Activated T-cell treated with anti-CD3 and anti-CD28 coated beads for 48 hours (primary cell): ENCODE results near the gene TMPRSS9.
"Not testable (repeated sequence)": the region's sequence is repeated elsewhere in the genome, so short reads cannot be mapped to it uniquely, and the experiment has no call there.

Experiments used
- DNase-seq: peaks from one replicate; pipeline ENCODE4 v3.0.0-alpha.2; 2020; ENCODE audit warnings: low read depth

TMPRSS9 gene

DNA sequence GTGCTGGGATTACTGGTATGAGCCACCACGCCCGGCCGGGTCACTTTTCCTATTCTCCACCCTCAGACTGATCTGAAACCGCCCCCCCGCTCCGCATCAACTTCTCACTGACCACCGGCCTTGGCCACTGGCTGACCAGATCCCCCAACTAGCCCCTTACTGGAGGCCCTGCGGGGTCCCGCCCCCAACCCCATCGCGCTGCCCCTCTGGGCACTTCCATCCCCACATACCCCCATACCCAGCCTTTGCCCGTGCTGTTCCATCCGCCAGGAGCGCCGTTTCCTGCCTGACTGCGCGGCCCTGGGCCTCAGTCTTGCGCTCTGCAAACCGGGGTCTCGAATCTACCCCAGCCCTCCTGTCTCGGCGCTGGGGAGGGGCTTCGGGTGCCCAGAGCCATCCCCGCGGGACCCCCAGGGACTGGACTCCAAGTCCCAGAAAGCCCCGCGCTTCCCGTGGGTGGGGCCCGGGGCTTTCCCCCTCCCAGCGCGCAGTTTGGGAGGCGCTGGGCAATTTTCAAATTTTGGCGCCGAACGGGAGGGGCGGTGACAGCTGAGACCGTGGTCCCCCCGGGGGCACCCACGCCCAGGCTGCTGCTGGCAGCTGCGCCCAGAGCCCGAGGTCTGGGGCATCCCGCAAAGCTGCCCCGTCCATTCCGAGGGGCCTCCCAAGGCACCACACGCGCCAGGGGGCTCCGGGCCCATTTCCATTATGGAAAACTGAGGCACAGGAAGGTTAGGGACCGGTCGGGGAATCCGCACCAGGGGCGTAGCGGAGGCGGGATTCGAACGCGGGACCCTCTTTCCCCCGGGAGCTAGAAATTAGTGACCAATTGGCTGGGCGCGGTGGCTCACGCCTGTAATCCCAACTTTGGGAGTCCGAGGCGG is 101.9 kb downstream of the TMPRSS9 start:
- DNase-seq, result peak; percentile 72

DNA sequence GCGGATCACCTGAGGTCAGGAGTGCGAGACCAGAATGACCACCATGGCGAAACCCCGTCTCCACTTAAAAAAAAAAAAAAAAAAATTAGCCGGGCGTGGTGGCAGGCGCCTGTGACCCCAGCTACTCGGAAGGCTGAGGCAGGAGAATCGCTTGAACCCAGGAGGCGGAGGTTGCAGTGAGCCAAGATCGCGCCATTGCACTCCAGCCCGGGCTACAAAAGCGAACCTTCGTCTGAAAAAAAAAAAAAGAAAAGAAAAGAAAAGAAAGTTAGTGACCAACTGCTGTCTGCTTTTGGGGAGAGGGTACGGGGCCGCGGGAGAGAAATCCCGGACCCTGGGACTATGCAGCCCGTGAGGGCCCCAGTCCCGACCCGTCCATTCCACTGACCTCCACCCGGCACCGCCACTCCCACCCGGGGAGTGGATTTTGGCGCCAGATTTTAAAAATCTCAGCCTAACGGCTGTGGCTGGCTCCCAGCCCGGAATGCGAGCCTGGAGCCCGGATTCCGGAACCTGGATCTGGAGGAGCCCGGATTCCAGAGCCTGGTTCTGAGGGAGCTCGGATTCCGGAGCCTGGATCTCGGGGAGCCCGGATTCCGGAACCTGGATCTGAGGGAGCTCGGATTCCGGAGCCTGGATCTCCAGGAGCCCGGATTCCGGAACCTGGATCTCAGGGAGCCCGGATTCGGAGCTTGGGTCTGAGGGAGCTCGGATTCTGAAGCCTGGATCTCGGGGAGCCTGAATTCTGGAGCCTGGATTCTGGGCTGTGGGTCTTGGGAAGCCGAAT is 102.8 kb downstream of the TMPRSS9 start:
- no peak for DNase-seq

DNA sequence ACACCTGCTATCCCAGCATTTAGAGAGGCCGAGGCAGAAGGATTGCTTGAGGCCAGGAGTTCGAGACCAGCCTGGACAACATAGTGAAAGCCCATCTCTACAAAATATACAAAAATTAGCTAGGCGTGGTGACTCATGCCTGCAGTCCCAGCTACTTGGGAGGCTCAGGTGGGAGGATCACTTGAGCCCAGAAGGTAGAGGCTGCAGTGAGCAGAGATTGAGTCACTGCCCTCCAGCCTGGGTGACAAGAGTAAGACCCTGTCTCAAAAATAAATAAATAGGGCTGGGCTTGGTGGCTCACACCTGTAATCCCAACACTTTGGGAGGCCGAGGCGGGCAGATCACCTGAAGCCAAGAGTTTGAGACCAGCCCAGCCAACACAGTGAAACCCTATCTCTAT is 103.6 kb downstream of the TMPRSS9 start:
- DNase-seq, result not testable (repeated sequence)

DNA sequence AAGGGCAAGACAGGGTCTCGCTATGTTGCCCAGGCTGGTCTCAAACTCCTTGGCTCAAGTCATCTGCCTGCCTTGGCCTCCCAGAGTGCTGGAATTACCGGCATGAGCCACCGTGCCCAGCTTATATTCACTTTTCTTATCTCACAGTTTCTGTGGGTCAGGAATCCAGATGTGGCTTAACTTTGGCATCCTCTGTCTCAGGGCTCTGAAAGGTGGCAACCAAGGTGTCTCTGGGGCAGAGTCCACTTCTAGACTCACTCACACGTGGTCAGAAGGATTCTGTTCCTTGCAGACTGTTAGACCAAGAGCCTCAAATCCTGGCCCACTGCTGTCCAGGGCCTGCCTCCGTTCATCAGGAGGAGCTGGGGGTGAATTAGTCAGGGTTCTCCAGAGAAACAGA is 104.3 kb downstream of the TMPRSS9 start:
- no peak for DNase-seq

DNA sequence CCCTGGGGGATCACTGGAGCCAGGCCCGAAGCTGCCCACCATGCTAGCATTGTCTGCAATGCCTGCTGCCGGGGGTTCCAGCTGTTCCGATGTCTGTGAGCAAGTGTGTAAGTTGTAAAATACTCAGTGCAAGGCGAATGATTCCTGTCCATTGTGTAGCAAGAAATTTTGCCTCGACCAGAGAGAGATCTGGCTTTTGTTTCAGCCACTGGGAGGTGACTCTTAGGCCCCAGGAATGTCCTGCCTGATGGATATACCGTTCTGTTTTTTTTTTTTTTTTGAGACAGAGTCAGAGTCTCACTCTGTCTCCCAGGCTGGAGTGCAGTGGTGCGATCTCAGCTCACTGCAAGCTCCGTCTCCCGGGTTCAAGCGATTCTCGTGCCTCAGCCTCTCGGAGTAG is 108.5 kb downstream of the TMPRSS9 start:
- no peak for DNase-seq

DNA sequence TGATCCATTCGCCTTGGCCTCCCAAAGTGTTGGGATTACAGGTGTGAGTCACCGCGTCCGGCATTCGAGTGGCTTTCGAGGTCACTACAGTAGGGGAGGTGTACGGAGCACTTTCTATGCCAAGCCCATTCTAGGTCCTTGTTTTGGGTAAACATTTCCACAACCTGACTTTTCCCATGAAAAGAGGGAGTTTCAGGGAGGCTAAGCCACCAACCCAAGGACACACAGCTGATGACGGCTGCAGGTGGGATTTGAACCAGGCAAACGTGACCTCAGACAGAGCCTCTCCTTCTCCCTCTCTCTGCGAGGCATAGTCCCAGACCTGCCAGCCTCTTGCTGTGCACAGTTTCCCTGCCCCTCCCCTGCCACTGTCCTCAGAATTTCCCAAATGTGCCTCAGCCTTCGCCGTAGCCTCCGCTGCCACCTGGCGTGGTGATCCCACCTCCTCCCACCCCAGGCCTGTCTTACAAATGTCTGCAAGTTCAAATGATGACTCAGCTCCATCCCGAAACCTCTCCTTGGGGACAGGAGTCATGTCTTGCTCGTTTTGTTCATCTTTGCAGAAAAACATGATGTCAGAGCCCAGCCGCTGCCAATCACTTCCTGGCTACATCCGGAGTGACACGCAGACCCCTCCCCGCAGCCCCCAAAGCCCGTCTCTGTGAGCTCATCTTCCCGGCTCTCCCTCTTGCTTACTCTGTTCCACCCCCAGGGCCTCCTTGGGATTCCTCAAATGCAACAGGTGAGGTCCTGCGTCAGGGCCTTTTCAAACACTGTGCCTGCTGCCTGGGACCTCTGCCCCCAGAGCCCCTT is 109.2 kb downstream of the TMPRSS9 start:
- peak; percentile 42 for DNase-seq

DNA sequence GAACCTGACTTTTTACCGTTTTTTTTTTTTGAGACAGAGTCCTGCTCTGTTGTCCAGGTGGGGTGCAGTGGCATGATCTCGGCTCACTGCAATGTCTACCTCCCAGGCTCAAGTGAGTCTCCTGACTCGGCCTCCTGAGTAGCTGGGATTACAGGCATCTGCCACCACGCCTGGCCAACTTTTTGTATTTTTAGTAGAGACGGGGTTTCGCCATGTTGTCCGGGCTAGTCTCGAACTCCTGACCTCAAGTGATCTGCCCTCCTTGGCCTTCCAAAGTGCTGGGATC is 109.8 kb downstream of the TMPRSS9 start:
- not testable (repeated sequence) for DNase-seq

DNA sequence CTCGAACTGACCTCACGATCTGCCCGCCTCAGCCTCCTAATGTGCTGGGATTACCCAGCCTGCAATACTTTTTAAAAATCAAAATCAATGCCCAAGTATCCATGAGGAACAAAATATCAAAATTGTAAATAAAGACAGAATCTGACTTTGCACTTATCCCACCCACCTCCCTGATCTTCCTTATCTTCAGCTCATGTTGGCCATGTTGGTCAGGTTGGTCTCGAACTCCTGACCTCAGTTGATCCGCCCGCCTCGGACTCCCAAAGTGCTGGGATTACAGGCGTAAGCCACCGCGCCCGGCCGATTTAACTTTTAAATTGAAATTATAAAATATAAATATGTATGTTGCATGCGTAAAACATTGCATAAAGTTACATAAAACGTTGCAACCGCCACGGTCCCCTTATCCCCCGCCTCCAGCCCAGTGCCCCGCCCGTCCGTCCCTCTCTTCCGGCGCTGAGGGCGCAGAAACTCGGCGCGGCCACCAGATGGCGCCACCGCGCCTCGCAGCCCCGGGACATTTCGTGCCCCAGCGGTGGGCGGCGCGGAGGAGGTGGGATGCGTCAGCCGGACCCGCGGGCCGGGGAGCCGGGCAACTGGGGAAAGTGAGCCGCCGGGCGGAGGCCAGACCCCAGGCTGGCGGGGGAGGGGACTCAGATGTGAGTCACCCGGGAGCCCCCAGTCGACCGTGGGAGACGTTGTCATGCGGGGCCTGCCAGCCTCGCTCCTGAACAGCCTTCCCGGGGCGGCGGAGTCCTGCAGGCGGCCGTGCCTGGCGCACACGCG is 114.4 kb downstream of the TMPRSS9 start:
- DNase-seq, result peak; percentile 92

DNA sequence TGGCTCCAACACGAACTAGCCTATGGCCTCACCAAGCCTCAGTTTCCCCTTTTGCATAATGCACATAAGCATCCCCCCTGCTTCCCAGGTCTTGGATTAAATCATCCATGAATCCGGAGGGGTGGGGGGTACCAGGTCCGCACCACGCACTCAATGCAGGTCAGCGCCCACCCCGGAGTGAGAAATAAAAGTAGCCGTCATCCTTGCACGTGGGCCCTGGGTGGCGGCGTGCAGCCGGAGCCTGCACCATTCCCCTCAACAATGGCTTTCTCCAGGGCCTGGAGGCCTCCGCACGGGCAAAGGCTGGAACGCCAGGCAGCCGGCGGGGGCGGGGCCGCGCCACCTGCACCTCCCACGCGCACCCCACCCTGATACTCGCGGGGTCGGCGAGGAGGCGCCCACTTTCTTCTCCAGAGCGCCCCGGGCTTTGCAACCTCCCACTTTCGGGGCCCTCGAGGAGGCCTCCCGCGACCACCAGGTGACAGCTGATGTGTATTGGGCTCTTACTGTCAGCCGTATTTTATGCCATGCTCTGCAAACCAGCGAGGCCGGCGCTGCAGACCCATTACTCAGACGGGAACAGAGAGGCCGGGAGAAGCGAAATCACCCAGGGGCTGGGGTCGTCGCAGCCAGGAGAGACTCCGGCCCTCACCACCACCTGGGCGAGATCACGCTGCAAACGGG is 115.1 kb downstream of the TMPRSS9 start:
- DNase-seq, result peak; percentile 67
